AG10803 (cell line): ENCODE measurements around the gene FBRSL1.

ENCODE experiments used
- DNase-seq: peaks from one replicate; pipeline ENCODE4 v3.0.0; 2010; ENCODE audit warnings: low read depth
- H3K4me3 ChIP-seq: 2 replicates; pipeline ENCODE4 v1.5.1; 2011; ENCODE audit warnings: mild to moderate bottlenecking, low read length, control low read depth
- TF ChIP-seq, protein P1 (sequence below): conservative IDR thresholded peaks from 2 replicates; pipeline ENCODE4 v1.5.1; 2011; ENCODE audit warnings: mild to moderate bottlenecking, low read length, control low read depth, inconsistent platforms

FBRSL1 gene

DNA sequence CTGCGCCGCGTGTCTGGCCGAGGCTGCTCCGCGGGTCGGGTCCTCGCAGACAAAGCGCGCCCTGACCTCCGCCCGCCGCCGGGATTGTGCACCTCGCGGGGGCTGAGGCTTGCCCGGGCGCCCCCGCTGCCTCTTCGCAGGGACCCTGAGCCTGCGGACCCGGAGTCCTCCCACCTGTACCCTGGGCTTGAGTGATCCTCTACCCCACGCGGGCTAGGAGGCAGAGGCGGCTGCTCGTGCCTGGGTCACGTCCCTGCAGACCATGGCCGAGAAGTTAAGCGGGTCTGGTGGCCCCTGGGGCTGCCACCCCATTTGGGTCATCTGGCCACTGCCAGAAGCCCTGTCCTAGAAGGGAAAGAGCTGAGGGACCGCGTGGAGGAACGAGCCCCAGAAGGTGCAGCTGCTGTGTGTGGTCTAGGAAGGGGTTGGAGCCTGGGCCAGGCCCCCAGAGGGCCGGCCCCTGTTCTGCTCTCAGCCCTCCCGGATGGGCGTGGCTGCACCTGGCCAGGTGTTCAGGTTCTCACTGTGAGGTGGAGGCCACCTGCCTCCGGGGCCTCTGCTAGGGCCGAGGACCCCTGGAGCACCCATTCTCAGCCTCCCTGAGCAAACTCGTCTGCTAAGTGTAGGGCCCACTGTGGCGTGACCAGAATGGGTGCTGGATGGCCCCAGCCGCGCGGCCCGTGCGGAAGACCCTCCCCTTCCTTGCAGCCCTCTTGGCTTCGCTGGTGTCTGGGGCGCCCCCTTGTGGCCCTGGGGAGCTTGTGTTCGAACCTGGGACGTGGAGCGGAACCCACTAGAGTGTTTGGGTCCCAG lies 70.9 kb downstream of the FBRSL1 start:
- peak overlapping the region; percentile 15 for H3K4me3 ChIP-seq
- TF ChIP-seq, protein P1, sequence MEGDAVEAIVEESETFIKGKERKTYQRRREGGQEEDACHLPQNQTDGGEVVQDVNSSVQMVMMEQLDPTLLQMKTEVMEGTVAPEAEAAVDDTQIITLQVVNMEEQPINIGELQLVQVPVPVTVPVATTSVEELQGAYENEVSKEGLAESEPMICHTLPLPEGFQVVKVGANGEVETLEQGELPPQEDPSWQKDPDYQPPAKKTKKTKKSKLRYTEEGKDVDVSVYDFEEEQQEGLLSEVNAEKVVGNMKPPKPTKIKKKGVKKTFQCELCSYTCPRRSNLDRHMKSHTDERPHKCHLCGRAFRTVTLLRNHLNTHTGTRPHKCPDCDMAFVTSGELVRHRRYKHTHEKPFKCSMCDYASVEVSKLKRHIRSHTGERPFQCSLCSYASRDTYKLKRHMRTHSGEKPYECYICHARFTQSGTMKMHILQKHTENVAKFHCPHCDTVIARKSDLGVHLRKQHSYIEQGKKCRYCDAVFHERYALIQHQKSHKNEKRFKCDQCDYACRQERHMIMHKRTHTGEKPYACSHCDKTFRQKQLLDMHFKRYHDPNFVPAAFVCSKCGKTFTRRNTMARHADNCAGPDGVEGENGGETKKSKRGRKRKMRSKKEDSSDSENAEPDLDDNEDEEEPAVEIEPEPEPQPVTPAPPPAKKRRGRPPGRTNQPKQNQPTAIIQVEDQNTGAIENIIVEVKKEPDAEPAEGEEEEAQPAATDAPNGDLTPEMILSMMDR: peak; percentile 57
- peak; percentile 24 for DNase-seq
